Mammary epithelial cell (primary cell): ENCODE data around the gene PTPRQ.

Experiments used
- CTCF ChIP-seq, 2 donors: IDR thresholded peaks in 1 of 2; conservative IDR thresholded peaks in 1 of 2; 2 replicates each; pipeline ENCODE4 v1.5.1; 2011 to 2012; ENCODE audit warnings: inconsistent platforms in 2 of 2, low read length in 2 of 2, mild to moderate bottlenecking in 2 of 2, control low read depth in 1 of 2, low read depth in 1 of 2; ENCODE audit not compliant: insufficient read depth in 1 of 2; ENCODE audit errors: extremely low read depth in 1 of 2
- EZH2 ChIP-seq: IDR thresholded peaks from 2 replicates; pipeline ENCODE4 v1.6.1; 2012; ENCODE audit warnings: low read length, inconsistent platforms, borderline replicate concordance

- TF ChIP-seq EZH2 = no peak
- TF ChIP-seq CTCF (conservative IDR thresholded peaks at IDR 0.05 in 1 of 2, IDR thresholded peaks at IDR 0.05 in 1 of 2; ENCODE audit: extremely low read depth in 1 of 2, insufficient read depth in 1 of 2, low read depth in 1 of 2, low read length in 2 of 2) = no peak
Measured at GRCh38 chr12:80627782-80628181, 183.7 kb downstream of the PTPRQ start.
